ENCODE data around the gene RPUSD1.
"Not testable (repeated sequence)": the region's sequence is repeated elsewhere in the genome, so short reads cannot be mapped to it uniquely, and the experiment has no call there.

Gene RPUSD1

GRCh38 chr16:778447-778846, 9.7 kb downstream of the RPUSD1 start:
- no peak for DNase-seq (ENCODE audit: low read depth)
- no peak for TF ChIP-seq CTCF (conservative IDR thresholded peaks at IDR 0.05; ENCODE audit: low read depth, low read length)
- H3K4me3 ChIP-seq (ENCODE audit: low read length): no peak overlapping the region

- H3K4me3 ChIP-seq (ENCODE audit: low read length): no peak overlapping the region
- no peak for DNase-seq (ENCODE audit: low read depth)
- no peak for TF ChIP-seq CTCF (conservative IDR thresholded peaks at IDR 0.05; ENCODE audit: low read depth, low read length)
Observed at GRCh38 chr16:777826-778225, 10.4 kb downstream of the RPUSD1 start.

- no peak for DNase-seq (ENCODE audit: low read depth)
- TF ChIP-seq CTCF (conservative IDR thresholded peaks at IDR 0.05; ENCODE audit: low read depth, low read length): no peak
- no peak overlapping the region for H3K4me3 ChIP-seq (ENCODE audit: low read length)
Observed at GRCh38 chr16:776824-777223, 11.4 kb downstream of the RPUSD1 start.

GRCh38 chr16:776298-776697, 11.9 kb downstream of the RPUSD1 start:
- not testable (repeated sequence) for H3K4me3 ChIP-seq (ENCODE audit: low read length)

GRCh38 chr16:775236-775796, 12.9 kb downstream of the RPUSD1 start:
- no peak overlapping the region for H3K4me3 ChIP-seq (ENCODE audit: low read length)
- TF ChIP-seq CTCF (conservative IDR thresholded peaks at IDR 0.05; ENCODE audit: low read depth, low read length): no peak

More at GRCh38 chr16:776298-776697, 11.9 kb downstream of the RPUSD1 start:
- DNase-seq (ENCODE audit: low read depth): not testable (repeated sequence)

GRCh38 chr16:774086-775001, 13.8 kb downstream of the RPUSD1 start:
- H3K4me3 ChIP-seq (ENCODE audit: low read length): no peak overlapping the region
- TF ChIP-seq CTCF (conservative IDR thresholded peaks at IDR 0.05; ENCODE audit: low read depth, low read length): no peak
- no peak for DNase-seq (ENCODE audit: low read depth)

More at GRCh38 chr16:775236-775796, 12.9 kb downstream of the RPUSD1 start:
- no peak for DNase-seq (ENCODE audit: low read depth)

- no peak for TF ChIP-seq CTCF (conservative IDR thresholded peaks at IDR 0.05; ENCODE audit: low read depth, low read length)
- H3K4me3 ChIP-seq (ENCODE audit: low read length): no peak overlapping the region
- no peak for DNase-seq (ENCODE audit: low read depth)
Observed at GRCh38 chr16:772959-773358, 15.2 kb downstream of the RPUSD1 start.
